CD4-positive, alpha-beta T cell treated with Interleukin-12 subunit alpha and Interleukin-12 subunit beta, for 1 hour (primary cell): ENCODE results near the gene FXYD2.

Experiments used
- DNase-seq: peaks from one replicate; pipeline ENCODE4 v3.0.0-alpha.2; 2020

The FXYD2 gene

DNA sequence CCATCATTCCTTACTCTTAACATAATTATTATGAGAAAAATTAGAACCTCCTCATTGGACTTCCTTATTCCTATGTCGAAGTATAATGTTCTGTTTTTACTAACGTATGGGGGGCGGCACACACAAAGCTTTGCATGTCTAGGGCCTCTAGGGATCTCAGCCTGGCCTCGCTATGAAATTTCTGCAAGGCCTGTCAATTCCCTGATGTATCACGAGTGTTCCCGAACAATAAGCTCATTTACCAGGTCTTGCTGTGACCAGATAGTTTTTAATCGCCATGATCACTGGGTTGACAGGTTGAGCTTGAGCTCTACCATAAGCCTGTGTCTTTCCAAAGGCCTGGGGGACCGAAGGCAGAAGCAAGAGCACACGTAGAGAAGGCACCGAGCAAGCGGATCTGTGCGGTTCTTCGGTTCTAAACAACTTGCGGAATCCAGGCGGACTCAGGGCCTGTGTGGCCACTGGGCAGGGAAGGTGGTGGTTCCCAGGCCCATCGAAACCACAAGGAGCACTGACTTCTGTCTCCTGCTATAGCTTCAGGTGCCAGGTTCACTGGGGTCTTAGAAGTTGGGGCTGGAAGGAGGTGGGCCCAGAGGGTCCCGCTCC lies 10.4 kb upstream of the FXYD2 start:
- DNase-seq = no peak

DNA sequence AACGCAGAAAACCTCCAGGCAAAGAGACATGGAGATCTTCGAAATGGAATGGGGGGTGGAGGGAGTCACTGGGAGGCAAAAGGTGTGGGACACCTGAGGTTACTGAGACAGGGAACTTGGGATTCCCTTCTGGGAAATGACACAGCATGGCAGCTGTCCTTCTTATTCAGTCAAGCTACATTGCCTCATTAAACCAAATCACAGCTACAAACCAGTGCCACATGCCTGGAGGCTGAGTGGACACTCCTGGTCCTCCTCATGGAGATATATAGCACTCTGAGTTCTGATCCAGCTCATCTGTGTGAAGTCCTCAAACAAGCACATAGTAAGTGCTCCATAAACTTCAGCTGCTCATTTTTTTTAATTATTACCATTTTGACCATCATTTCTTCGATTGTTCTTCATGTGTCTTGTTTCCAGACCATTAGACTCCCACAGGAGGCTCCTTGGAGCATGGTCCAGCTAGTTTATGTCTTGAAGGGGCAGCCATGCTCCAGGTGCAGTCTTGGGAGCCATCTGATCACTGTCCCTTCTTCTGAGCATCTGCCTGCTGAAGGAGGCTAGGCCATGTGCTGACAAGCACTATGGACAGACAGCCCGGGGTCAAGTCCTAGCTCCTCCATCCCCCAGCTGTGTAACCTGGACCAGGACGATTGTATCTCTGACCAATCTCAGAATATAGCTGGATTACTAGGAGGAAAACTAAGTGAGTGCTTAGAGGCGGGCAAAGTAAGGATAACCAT lies 9.7 kb upstream of the FXYD2 start:
- no peak for DNase-seq

DNA sequence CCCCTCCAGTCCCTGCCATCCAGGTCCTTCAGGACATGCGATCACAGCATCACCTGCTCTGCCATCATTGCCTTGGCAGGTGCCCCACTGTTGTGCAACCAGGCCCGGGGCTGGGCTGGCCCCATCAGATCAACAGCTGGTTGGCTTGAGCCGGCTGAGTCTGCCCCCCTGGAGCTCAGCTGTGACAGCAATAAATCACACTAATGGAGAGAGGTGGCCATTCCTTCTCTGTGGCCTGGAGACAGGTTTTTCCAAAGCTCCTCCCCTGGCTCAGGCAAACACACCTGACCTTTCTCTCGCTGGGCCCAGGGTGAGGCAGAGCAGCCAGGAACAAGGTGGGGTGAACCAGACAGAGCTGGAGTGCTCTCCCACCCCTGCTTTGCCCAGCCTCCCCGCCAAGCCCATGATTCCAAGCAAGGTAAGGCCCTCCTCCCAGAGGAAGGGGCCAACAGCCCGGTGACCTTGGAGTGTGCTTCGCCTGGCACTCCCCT lies 8.9 kb upstream of the FXYD2 start:
- DNase-seq = no peak

DNA sequence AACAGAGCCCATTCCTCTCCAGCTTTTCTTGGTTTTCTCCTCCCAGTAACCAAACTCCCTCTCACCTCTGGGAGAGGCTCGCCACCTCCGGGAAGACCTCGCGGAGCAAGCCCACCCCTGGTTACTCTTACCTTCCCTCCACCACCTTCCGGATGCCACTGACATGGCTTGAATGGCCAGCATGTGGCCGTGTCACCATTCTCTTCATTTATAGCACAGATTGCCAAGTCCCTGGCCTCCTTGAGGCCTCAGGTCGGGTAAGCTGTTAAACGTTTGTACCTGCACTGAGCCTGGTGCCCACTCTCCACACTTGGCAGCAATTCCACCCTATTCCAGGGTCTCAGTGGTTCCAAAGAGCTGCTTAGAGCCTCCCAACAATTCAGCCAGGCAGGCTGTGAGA lies 8.0 kb upstream of the FXYD2 start:
- DNase-seq = no peak

DNA sequence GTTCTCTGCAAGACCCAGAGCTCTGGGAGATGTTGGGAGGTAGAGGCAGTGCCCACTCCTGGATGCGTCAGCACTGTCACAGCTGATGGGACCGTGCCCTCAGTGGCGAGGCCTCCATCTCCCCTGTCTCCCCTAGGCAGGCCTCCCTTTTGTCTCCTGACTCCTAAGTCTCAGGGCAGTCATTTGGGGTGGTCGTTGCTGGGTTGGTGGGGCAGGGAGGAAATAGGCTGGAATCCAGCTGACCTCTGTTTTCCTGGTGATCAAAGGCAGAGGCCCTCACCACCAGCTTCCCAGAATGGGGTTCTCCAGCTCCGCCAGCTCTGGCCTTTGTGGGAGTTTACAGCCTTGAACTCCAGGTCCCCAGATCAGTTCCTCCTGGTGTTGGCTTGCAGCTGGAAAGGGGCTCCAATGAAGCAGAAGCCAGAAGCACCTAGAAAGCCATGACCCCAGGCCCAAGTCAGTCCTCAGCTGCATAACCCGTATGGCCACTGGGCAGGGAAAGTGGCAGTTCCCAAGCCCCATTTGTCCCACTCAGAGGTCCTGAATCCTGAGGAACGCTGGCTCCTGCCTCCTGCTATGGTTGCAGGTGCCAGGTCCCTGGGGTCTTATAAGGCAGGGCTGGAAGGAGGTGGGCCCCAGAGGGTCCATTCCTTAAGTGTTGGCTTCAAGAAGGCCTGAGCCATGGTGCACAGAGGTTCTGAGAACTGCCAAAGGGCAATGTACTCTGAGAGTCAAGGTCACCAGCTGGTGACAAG lies 7.3 kb upstream of the FXYD2 start:
- no peak for DNase-seq

DNA sequence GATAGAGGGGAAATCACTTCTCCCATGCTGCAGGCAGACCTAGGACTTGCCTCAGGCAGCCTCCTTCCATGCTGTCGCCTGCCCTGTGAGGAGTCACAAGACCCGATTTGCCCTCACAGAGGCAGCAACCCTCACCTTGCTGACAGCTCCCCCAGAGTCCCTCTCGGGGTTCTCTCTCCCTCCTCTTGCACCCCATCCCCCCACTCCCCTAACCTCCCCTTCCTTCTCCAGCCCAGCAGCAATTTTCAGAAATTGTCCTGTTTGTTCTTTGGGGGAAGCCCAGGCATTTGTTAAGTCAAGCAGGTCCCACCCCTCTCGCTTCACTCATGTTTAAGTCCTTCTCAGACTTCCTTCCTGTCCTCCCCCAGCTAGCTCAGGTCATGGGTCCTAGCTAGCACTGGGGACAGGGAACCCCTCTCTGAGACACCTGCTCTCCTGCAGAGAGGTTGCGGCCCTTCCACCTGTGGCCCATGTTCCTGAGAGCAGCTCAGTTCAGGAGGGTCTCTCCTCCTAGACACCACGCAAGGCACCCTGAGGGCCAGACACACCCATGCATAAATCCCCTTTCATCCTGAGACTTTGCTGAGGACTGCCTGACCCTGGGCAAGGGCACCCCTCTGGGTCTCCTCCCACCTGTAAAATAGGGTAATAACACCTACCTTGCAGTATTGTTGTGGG lies 6.3 kb upstream of the FXYD2 start:
- DNase-seq = no peak

DNA sequence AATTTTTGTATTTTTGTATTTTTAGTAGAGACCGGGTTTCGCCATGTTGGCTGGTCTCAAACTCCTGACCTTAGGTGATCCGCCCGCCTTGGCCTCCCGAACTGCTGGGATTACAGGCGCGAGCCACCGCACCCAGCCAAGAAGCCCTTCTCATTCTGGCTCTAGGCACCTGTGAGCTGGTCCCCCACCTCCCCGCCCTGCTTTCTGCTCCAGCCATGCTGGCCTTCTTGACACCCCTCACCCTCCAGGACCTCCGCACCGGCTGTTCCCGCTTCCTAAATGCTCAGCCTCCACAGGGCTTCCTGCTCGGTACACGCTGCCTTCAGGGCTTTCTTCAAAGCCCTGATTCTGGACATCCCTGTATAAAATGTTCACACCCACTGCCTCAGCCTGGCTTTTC lies 5.5 kb upstream of the FXYD2 start:
- DNase-seq = no peak

DNA sequence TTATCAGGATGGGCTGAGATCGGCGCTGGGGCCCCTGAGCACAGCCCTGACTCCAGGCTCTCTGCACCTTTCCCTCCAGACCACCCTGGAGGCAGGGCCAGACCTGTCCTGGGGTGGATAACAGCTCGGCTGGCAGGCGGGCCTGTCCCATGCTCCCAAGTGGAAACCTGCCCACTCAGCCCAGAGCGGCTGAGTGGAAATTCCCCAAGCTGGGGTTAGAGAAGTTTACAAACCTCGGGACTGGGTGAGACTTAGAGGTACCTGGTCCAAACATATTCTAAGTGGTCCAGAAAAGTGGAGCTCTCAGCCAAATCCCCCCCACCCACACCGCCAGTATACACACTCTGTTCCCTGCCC lies 4.8 kb upstream of the FXYD2 start:
- DNase-seq = no peak

DNA sequence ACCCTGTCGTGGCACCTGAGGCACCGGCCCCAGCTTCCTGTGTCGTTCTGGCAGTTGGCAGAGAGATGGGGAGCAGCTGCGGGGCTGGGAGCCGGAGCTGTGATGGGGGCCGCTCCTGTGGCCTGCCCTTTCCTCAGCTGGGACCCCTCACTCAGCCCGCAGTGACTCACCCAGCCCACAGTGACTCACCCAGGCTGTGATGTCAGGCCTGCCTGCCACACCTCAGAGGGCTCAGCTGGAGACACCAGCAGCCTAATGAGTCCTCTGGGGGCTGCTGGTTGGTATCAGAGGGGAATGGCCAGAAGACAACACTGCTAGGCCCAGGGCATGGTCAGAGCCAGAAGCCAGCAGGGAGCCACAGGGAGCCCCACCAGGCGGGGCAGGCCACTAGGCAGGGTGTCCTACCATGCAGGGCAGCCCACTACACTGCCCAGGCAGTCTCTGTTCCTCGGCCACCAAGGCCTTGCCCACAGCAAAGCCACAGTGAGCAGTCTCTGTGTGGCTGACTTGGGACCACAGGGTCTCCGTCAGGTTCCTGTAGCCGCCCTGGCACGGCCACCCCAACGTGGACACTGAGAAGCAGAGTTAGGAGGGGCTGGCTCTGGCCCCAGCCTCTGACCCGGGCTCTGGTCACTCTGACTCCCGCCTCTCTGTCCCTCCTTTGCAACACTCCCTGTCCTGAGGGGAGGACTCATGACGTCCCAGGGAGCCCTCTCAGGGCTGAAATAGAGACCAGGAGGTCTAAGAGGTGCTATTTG lies 4.2 kb upstream of the FXYD2 start:
- DNase-seq = peak; percentile 78

DNA sequence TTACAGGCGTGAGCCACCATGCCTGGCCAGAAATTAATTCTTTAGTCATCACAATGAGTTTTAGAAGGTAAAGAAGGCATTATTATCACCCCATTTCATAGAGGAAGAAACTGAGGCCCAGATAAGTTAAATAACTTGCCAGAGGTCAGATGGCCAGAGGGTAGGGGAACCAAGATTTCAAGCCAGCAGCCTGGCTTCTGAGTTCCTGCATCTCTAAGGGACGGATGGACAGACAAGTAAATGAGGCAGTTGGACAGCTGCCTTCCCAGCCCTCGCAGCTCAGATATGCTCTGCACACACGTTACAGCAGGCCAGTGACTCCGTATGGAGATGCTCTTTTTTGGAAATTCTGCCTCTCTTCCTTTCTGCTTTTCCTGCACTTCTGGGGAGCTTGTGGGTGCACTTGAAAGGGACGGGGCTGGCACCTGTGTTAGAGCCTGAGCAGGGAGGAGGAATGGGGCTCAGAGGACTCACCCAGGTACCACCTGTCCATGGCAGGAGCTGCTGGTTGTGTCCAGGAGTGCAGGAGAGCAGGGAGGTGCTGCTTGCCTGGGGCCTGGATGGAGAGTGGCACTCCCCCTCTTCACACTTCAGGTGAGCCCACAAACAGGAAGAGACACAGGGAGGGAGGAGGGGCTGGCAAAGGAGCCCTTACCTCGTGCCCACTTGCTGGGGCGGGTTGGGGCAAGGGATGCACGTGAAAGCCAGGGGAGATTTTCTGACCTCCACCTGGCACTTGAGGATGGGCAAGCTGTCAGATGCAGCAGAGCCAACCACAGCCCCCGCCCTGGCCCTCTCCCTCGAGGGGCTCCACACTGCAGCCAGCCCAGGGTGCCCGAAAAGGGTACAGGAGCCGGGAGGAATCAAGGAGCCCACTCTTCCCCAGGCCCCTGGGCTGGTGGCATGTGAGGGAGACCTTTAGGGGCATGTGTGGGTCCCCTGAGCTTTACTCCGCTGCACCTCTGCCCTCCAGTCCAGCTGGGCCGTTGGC lies 3.3 kb upstream of the FXYD2 start:
- DNase-seq = peak; percentile 47

DNA sequence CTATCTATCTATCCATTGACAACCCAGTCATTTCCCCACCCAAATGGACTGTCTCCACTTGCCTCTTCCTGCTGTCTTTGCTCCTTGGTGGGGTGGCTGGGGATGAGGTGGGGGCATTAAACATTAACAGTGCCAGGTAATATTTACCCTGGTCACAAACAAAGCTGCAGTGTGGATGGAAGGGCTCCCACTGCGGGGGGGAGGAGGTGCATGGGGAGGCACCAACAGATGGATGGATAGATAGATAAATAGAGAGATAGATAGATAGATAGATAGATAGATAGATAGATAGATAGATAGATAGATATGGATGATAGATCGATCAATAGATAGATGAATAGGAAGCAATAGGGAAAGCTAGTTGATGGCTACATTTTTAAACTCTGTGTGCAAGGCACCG lies 2.3 kb upstream of the FXYD2 start:
- DNase-seq = no peak

DNA sequence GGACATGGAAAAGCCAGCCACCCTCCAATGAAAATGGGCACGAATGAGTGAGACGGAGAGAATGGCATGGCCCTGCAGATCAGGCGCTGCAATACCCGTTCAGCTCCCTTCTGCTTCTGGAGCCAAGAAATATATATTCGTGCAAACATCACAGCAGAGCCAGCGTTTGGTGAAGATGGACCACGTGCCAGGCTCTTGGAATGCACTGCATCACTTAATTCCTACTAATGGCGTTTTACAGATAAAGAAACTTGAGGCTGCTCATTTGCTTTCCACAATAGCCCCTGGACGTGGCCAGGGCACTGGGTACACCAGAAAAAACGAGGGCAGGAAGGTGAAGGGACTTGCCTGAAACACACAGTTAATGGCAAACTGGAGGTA lies 1.6 kb upstream of the FXYD2 start:
- DNase-seq = no peak

DNA sequence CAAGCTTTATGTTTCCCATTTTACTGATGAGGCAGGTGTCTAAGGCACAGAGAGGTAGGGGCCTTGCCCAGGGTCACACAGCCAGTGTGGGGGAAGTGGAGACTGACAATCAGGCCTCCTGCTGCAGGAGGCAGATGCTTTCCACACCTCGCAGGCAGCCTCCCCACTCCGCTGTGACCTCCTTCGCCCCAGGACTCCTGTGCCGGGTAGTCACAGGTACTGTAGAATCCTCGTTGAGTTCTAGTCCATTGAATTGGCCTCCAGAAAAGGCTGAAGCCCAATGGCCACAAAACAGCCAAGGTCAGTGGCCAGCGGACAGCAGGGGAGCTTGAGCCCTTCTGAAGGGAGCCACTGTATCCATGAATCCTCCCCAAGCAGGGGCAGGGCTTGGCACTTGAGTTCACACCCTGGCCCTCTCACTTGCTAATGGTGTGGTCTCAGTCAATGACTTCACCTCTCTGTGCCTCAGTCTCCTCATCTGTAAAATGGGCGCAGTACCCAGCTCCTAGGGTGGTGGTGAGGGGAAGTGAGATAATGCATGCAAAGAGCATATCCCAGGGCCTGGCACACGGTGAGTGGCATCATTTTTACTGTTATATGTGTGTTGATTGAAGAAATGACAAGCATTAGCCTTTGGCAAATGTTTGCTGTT lies 1.1 kb upstream of the FXYD2 start:
- no peak for DNase-seq

DNA sequence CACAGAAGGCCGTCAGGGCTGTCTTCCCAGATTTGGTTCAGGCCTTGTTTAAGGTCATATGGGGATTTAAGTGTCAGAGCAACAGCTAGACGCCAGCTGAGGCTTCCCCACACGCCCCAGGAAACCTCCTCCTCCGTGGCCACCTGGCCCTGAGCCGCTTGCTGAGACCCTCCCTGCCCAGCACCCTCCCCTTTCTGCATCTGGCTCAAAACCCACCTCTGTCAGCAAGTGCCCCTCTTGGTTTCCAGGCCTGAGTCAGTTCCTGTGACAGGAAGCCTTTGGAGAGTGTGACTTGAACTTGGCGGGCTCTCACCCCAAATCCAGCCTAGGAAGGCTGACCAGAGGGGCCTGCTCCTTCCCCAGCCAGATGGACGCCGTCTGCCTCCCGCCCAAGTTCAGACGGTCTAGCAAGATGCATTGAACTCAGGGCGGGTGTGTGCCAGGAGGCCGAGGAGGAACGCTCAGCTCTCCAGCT lies 561 bp downstream of the FXYD2 start:
- no peak for DNase-seq

DNA sequence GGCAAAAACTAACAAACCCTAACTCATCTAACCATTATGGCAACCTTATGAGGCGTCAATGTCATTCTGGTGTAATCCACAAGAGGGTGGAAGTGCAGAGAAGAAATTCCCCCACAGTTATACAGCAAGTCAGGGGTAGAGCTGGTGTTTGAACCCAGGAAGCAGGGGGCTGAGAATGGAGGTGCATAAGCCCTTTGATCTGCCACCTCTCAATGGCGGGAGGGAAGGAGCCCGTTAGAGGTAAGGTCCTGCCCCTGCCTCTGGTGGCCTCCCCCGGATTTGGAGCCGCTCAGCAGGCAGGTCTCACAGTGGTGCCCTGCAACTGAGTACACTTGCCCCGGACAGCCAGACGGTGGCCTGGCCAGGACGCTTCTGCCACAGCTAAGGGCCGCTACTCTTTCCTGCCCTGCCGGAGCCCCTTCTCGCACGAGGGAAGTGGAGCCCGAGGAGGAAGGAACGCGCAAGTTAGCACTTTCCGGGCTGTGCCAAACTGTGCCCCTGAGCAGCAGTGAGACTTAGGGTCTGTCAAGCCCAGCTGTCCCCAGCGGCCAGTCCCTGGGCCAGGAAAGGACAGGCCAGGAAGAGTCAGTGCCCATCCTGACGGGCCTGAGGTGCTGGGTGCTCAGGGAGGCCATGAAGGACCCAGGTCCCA lies 1.1 kb downstream of the FXYD2 start:
- peak; percentile 57 for DNase-seq

DNA sequence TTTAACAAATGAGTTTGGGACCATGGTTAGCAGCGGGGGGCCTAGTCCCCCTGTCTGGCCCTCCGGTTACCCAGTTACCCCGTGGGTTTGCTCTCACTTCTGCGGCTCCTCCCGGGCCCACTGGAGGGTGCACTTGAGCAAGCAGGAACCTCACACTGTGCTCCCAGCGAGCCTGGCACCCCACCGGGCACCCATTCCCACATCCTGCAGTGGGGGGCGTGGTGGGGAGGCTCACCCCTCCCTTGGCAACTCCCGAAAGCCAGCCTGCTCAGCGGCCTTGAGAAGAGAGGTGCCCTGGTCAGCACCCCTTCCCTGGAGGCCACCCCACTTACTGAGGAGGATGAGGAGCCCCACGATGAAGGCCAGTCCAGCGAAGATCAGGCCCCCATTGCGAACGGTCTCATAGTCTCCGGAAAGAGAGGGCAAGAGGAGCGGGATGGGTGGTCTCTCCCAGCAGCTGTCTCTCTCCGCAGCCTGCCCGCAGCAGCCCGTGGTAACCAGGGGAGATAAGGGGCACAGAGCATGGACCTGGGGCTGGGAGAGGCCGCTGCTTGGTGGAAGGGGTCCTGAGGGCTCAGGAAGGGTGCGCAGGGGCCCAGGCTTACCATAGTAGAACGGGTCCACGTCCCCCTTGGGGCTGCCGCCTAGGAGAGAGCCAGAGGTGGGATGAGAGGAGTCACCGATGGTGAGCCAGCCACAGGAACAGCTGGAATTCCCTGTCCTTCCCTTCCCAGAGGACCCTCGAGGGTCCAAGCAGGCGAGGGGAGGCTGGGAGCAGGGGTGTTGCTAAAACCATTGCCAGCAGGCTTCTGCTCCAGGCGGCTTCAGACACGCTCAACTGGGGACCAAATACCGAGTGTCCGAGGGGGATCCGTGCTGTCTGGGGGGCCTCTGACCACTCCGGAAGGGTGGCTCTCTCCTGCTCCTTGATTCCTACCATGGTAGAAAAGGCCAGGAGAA lies 2.2 kb downstream of the FXYD2 start:
- DNase-seq = peak; percentile 55

DNA sequence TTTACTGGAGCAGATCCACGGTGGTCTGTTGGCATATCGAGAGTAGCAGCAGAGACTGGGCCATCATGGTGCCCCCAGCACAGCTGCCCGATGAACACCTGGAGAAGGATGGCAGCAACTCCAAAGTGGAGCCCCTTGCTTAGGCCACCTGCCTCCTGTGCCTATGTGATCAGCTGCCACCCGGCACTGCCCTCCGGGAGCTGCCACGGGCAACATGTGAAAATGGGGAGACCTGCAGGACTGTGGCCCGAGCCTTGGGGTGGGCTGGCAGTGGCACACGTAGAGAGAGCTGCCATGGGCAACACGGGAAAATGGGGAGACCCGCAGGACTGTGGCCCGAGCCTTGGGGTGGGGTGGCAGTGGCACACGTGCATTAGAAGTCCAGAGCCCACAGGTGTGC lies 3.1 kb downstream of the FXYD2 start:
- DNase-seq = no peak

DNA sequence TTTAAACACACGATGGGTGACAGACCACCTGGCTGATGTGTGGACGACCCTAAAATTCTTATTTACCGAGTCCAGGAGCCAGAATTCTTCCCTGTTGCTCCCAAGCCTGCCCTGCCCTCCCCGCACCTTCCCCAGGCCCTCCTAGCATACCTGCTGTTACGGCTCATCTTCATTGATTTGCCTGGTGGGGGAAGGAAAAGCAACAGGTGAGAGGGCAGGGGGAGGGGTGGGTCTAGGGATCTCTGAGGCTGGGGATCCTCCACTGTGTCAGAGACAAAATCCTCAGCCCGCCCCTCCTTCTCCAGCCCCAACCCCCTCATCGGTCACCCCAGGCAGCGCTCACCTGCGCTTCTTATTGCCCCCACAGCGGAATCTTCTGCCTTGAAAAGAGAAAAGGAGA lies 4.0 kb downstream of the FXYD2 start:
- no peak for DNase-seq

DNA sequence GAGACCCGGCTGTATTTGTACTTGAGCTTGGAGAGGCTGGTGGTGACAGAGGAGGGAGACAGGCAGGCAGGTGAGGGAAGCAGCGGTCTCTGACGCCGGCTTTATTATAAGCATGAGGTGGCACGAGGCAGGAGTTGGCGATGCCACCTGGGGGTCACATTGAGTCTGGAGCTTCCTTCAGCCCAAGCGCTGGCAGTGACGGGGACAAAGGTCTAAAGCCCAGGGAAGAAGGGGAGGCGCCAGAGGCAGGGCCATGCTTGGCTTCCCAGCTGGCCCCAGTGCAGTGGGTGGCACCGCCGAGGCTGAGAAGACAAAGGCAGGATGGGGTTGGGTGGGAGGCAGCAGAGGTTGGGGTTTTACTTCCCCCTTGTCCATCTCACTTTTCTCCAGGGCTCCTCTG lies 4.5 kb downstream of the FXYD2 start:
- no peak for DNase-seq
